Cardiac muscle cell (in vitro differentiated cells and primary cell): ENCODE measurements around the gene PIH1D2. TPM values are rescaled to one million over a fixed set of nuclear protein-coding genes. Genes with fewer than 3 reads are reported as not detected.

Experiments
- DNase-seq, 2 donors: peaks; one replicate each; pipeline versions ENCODE4 v3.0.0 to v3.0.0-alpha.2; 2010 to 2017; ENCODE audit warnings: low read depth in 1 of 2, low spot score in 1 of 2
- H3K27ac ChIP-seq: fragments of 200-600 bp; sonication (generic); 2 replicates; pipeline ENCODE4 v1.5.1; 2016
- H3K27me3 ChIP-seq: fragments of 200-600 bp; sonication (generic); 2 replicates; pipeline ENCODE4 v1.6.0; 2016; ENCODE audit warnings: control low read depth
- H3K36me3 ChIP-seq: fragments of 200-600 bp; sonication (generic); 2 replicates; pipeline ENCODE4 v1.5.1; 2016; ENCODE audit warnings: control low read depth
- H3K4me1 ChIP-seq: fragments of 200-600 bp; sonication (generic); 2 replicates; pipeline ENCODE4 v1.8.1; 2017; ENCODE audit warnings: low read depth, mild to moderate bottlenecking, mixed run types
- H3K4me3 ChIP-seq: fragments of 200-600 bp; sonication (generic); 2 replicates; pipeline ENCODE4 v1.5.1; 2016; ENCODE audit warnings: mild to moderate bottlenecking
- H3K9me3 ChIP-seq: fragments of 200-600 bp; sonication (generic); 2 replicates; pipeline ENCODE4 v1.5.1; 2017; ENCODE audit warnings: low read depth, mild to moderate bottlenecking, control low read depth
- CTCF ChIP-seq: IDR thresholded peaks from 2 replicates; pipeline ENCODE4 v1.5.1; 2012; ENCODE audit warnings: low read depth, mild to moderate bottlenecking, low read length
- polyA plus RNA-seq: library from polyadenylated mRNA; unstranded; fragments of >200 nt; fragmentation: Nextera tagmentation; extraction: Ambion mirVana; gene quantifications from 2 replicates; pipeline ENCODE4 v1.2.1, GENCODE V29; 2016
- total RNA-seq: library from RNA; depleted of rRNA; stranded (reverse); fragments of >200 nt; gene quantifications from 2 replicates; pipeline ENCODE4 v1.2.3, GENCODE V29; 2016

PIH1D2 gene
- total RNA-seq (1.3 and 2.4 TPM in 2 replicates), polyA plus RNA-seq (0.36 and 5.9 TPM in 2 replicates)

- Histone ChIP-seq H3K27ac (peak within 1 kb of the TSS; percentile 97), H3K4me1 (no peaks in the 10 kb centered on the region), H3K9me3 (no peaks in the 10 kb centered on the region), H3K27me3 (no peaks in the 10 kb centered on the region), H3K4me3 (peak within 1 kb of the TSS; percentile 86), H3K36me3 (peaks cover 25% of the 10 kb centered on the region)
- peak; percentile 90 to 94 for DNase-seq
- TF ChIP-seq CTCF: peak; percentile 4
These were observed at the start of gene PIH1D2, which contains the start of gene NKAPD1 for GRCh38 chr11:112073941-112074811. Gene PIH1D2, minus strand, starts transcription at chr11:112074017. Its CDS starts 843 bp downstream, at chr11:112073174. Gene NKAPD1, plus strand, starts transcription at chr11:112074299. Its CDS starts 1,276 bp downstream, at chr11:112075575.

- no peaks in the 10 kb centered on the region for H3K36me3 ChIP-seq
- no peak for TF ChIP-seq CTCF
These were observed 49.3 kb upstream of the PIH1D2 start for GRCh38 chr11:112123129-112123528.

GRCh38 chr11:112121981-112122615 lies 48.3 kb upstream of the PIH1D2 start:
- TF ChIP-seq CTCF: no peak
- no peak for DNase-seq
- H3K4me3 ChIP-seq: no peak overlapping the region
- no peaks in the 10 kb centered on the region for H3K27me3 ChIP-seq
- H3K27ac ChIP-seq: no peak overlapping the region
- H3K4me1 ChIP-seq: no peaks in the 10 kb centered on the region
- no peaks in the 10 kb centered on the region for H3K36me3 ChIP-seq
- H3K9me3 ChIP-seq: no peaks in the 10 kb centered on the region

More at GRCh38 chr11:112123129-112123528, 49.3 kb upstream of the PIH1D2 start:
- Histone ChIP-seq H3K27me3 (no peaks in the 10 kb centered on the region), H3K27ac (no peak overlapping the region), H3K4me1 (no peaks in the 10 kb centered on the region), H3K4me3 (no peak overlapping the region), H3K9me3 (no peaks in the 10 kb centered on the region)
- DNase-seq: no peak

- peaks cover 3% of the 10 kb centered on the region for H3K4me1 ChIP-seq
- no peak for TF ChIP-seq CTCF
- H3K27me3 ChIP-seq: no peaks in the 10 kb centered on the region
- H3K27ac ChIP-seq: no peak overlapping the region
- H3K4me3 ChIP-seq: no peak overlapping the region
- H3K36me3 ChIP-seq: no peaks in the 10 kb centered on the region
- DNase-seq: no peak
- no peaks in the 10 kb centered on the region for H3K9me3 ChIP-seq
These were observed 44.4 kb upstream of the PIH1D2 start for GRCh38 chr11:112118176-112118575.

GRCh38 chr11:112115386-112115785 lies 41.6 kb upstream of the PIH1D2 start:
- DNase-seq: no peak
- no peak overlapping the region for H3K4me3 ChIP-seq
- no peaks in the 10 kb centered on the region for H3K27me3 ChIP-seq
- no peak overlapping the region for H3K27ac ChIP-seq
- H3K4me1 ChIP-seq: peaks cover 3% of the 10 kb centered on the region
- H3K9me3 ChIP-seq: no peaks in the 10 kb centered on the region
- no peaks in the 10 kb centered on the region for H3K36me3 ChIP-seq
- no peak for TF ChIP-seq CTCF
